ENCODE results near the gene FFAR4. TPM values are rescaled to one million over a fixed set of nuclear protein-coding genes. Genes with fewer than 3 reads are reported as not detected.

FFAR4 gene
- total and polyA plus RNA-seq, 4 donors = 0.14 to 0.28 (median 0.19) TPM

- no peak within 1 kb of the TSS for H3K27ac ChIP-seq (ENCODE audit: low read depth in 1 of 2, low read length in 2 of 2)
- no peaks in the 10 kb centered on the region for H3K4me1 ChIP-seq (ENCODE audit: control insufficient read depth in 4 of 4, insufficient read depth in 4 of 4, low read length in 3 of 4)
- peaks cover 0 to 2% (median 0%) of the 10 kb centered on the region in 4 donors for H3K9me3 ChIP-seq (ENCODE audit: control insufficient read depth in 4 of 4, low read length in 3 of 4)
- no peak within 1 kb of the TSS for H3K4me3 ChIP-seq (ENCODE audit: low read depth in 1 of 3, low read length in 3 of 3)
- H3K9ac ChIP-seq (ENCODE audit: low read depth in 1 of 2, low read length in 2 of 2) = no peak within 1 kb of the TSS
- no peak for TF ChIP-seq GABPA (IDR thresholded peaks at IDR 0.05 in 1 of 2, conservative IDR thresholded peaks at IDR 0.05 in 1 of 2)
- no peak for TF ChIP-seq FOXA1 (IDR thresholded peaks at IDR 0.05)
- no peak for TF ChIP-seq TAF1 (conservative IDR thresholded peaks at IDR 0.05)
- no peak for TF ChIP-seq HNF4A (conservative IDR thresholded peaks at IDR 0.05)
- TF ChIP-seq FOXA2 (IDR thresholded peaks at IDR 0.05) = no peak
- TF ChIP-seq YY1 (IDR thresholded peaks at IDR 0.05) = no peak
- no peak for TF ChIP-seq EGR1 (IDR thresholded peaks at IDR 0.05; ENCODE audit: low read depth in 2 of 2)
- TF ChIP-seq RAD21 (IDR thresholded peaks at IDR 0.05) = no peak
- TF ChIP-seq ATF3 (IDR thresholded peaks at IDR 0.05) = no peak
- no peak for TF ChIP-seq HNF4G (IDR thresholded peaks at IDR 0.05)
- TF ChIP-seq MAX (IDR thresholded peaks at IDR 0.05) = no peak
- TF ChIP-seq JUND (IDR thresholded peaks at IDR 0.05) = no peak
- no peak for TF ChIP-seq RXRA (IDR thresholded peaks at IDR 0.05)
- TF ChIP-seq SP1 (IDR thresholded peaks at IDR 0.05) = no peak
- TF ChIP-seq ZBTB33 (IDR thresholded peaks at IDR 0.05) = no peak
- no peak for TF ChIP-seq NR2F2 (IDR thresholded peaks at IDR 0.05)
- TF ChIP-seq REST (IDR thresholded peaks at IDR 0.05) = no peak
- no peak for TF ChIP-seq CTCF (IDR thresholded peaks at IDR 0.05; ENCODE audit: low read depth, low read length, missing input control)
- H3K27me3 ChIP-seq (ENCODE audit: control insufficient read depth in 4 of 4, insufficient read depth in 4 of 4, low read length in 3 of 4) = no peaks in the 10 kb centered on the region
- no peaks in the 10 kb centered on the region for H3K36me3 ChIP-seq (ENCODE audit: control insufficient read depth in 4 of 4, insufficient read depth in 3 of 4, low read depth in 1 of 4, low read length in 3 of 4)
- no peak for DNase-seq (ENCODE audit: low spot score)
- 90% methylated on average over 6 of the region's 6 CpGs for WGBS
These were observed 45.8 kb downstream of the FFAR4 start, which contains the start of gene PDE6C for GRCh38 chr10:93612311-93612710. Gene PDE6C, plus strand, starts transcription at chr10:93612537. Its CDS starts 189 bp downstream, at chr10:93612726.

All from liver (tissue), 9 donors.